HG03457 (cell line): Measurements from ENCODE around the gene BICC1.

Experiments
- ATAC-seq: cut with Tn5 transposase; IDR thresholded peaks from one replicate; pipeline ENCODE4 v1.9.1; 2021; ENCODE audit warnings: moderate number of reproducible peaks; ENCODE audit not compliant: unreplicated experiment

The BICC1 gene

GRCh38 chr10:58817201-58817846, 304.7 kb downstream of the BICC1 start:
- ATAC-seq, result no peak

GRCh38 chr10:58818900-58819299, 306.2 kb downstream of the BICC1 start:
- no peak for ATAC-seq

- ATAC-seq, result no peak
Observed at GRCh38 chr10:58820386-58820785, 307.7 kb downstream of the BICC1 start.

GRCh38 chr10:58820861-58821751, 308.4 kb downstream of the BICC1 start:
- no peak for ATAC-seq

GRCh38 chr10:58821752-58822056, 309.0 kb downstream of the BICC1 start:
- no peak for ATAC-seq

- ATAC-seq, result no peak
Observed at GRCh38 chr10:58823983-58824382, 311.3 kb downstream of the BICC1 start.

GRCh38 chr10:58824396-58824795, 311.7 kb downstream of the BICC1 start:
- ATAC-seq, result no peak

GRCh38 chr10:58826694-58827093, 314.0 kb downstream of the BICC1 start:
- no peak for ATAC-seq

- no peak for ATAC-seq
Observed at GRCh38 chr10:58827381-58827780, 314.7 kb downstream of the BICC1 start.

- no peak for ATAC-seq
Observed at GRCh38 chr10:58829839-58830238, 317.2 kb downstream of the BICC1 start.

- ATAC-seq, result no peak
Observed at GRCh38 chr10:58830697-58831096, 318.0 kb downstream of the BICC1 start.

GRCh38 chr10:58833771-58834561, 321.3 kb downstream of the BICC1 start:
- no peak for ATAC-seq

GRCh38 chr10:58836176-58836700, 323.6 kb downstream of the BICC1 start:
- ATAC-seq, result no peak

- no peak for ATAC-seq
Observed at GRCh38 chr10:58836991-58837575, 324.4 kb downstream of the BICC1 start.

GRCh38 chr10:58837826-58838225, 325.2 kb downstream of the BICC1 start:
- ATAC-seq, result no peak

GRCh38 chr10:58838561-58839208, 326.0 kb downstream of the BICC1 start:
- no peak for ATAC-seq

- ATAC-seq, result no peak
Observed at GRCh38 chr10:58839771-58840170, 327.1 kb downstream of the BICC1 start.

GRCh38 chr10:58840840-58841435, 328.3 kb downstream of the BICC1 start:
- no peak for ATAC-seq

GRCh38 chr10:58842860-58843376, 330.2 kb downstream of the BICC1 start:
- no peak for ATAC-seq

GRCh38 chr10:58843760-58844159, 331.1 kb downstream of the BICC1 start:
- no peak for ATAC-seq
